SK-N-SH (cell line): ENCODE data around the gene NOTUM. TPM values are rescaled to one million over a fixed set of nuclear protein-coding genes. Genes with fewer than 3 reads are reported as not detected.
"Not testable (repeated sequence)": the region's sequence is repeated elsewhere in the genome, so short reads cannot be mapped to it uniquely, and the experiment has no call there.

Source experiments
- CTCF ChIA-PET: fragments of 300-600, 350-600 bp; formaldehyde crosslinking; extraction: SDS; loops from one replicate; lab custom pipeline; 2021; lab: Yijun Ruan, JAX
- POLR2A ChIA-PET: fragments of 350-600 bp; sonication (Branson Sonifier 250); formaldehyde crosslinking; extraction: SDS; loops from one replicate; lab custom pipeline; 2020; ENCODE audit warnings: antibody characterized with exemption, inconsistent platforms; lab: Yijun Ruan, JAX
- DNase-seq: peaks from one replicate; pipeline ENCODE4 v3.0.0; 2012
- H2AFZ ChIP-seq: fragments of 200-600 bp; sonication (generic); 2 replicates; pipeline ENCODE4 v1.8.1; 2016; ENCODE audit warnings: antibody characterized with exemption, mild to moderate bottlenecking, low read depth
- H3F3A ChIP-seq: fragments of 200-600 bp; sonication (generic); replicated peaks from 2 replicates; pipeline ENCODE3; 2016; ENCODE audit warnings: antibody characterized with exemption, mild to moderate bottlenecking; ENCODE audit not compliant: insufficient read depth
- H3K27ac ChIP-seq, 2 experiments: fragments of 200-500 bp in 1 of 2; fragments of 200-600 bp in 1 of 2; sonication (Bioruptor generic) in 1 of 2; sonication (generic), shearing (Covaris generic) in 1 of 2; 2 replicates each; pipeline versions ENCODE4 v1.5.1 to v1.6.1; 2014 to 2016; ENCODE audit warnings: low read depth in 2 of 2, inconsistent platforms in 1 of 2, low read length in 1 of 2, mild to moderate bottlenecking in 1 of 2, mixed read lengths in 1 of 2
- H3K27me3 ChIP-seq: fragments of 200-600 bp; sonication (generic), shearing (Covaris generic); 2 replicates; pipeline ENCODE4 v1.6.1; 2016; ENCODE audit warnings: mixed run types; ENCODE audit not compliant: insufficient read depth
- H3K36me3 ChIP-seq, 2 experiments: fragments of 200-500 bp in 1 of 2; fragments of 200-600 bp in 1 of 2; sonication (Bioruptor generic) in 1 of 2; sonication (generic) in 1 of 2; replicated peaks in 1 of 2; 2 replicates each; pipeline versions ENCODE3 to v1.5.1; 2014 to 2016; ENCODE audit warnings: low read length in 1 of 2, mild to moderate bottlenecking in 1 of 2; ENCODE audit not compliant: insufficient read depth in 2 of 2, control insufficient read depth in 1 of 2
- H3K4me1 ChIP-seq, 2 experiments: fragments of 200-500 bp in 1 of 2; fragments of 200-600 bp in 1 of 2; sonication (Bioruptor generic) in 1 of 2; sonication (generic), shearing (Covaris generic) in 1 of 2; 2 replicates each; pipeline versions ENCODE4 v1.5.1 to v1.6.1; 2014 to 2016; ENCODE audit warnings: low read depth in 1 of 2, low read length in 1 of 2, mixed run types in 1 of 2; ENCODE audit not compliant: insufficient read depth in 2 of 2, control insufficient read depth in 1 of 2
- H3K4me2 ChIP-seq: fragments of 200-600 bp; sonication (generic), shearing (Covaris generic); 2 replicates; pipeline ENCODE4 v1.6.1; 2017; ENCODE audit warnings: mixed run types
- H3K4me3 ChIP-seq, 2 experiments: fragments of 200-500 bp in 1 of 2; fragments of 200-600 bp in 1 of 2; sonication (Bioruptor generic) in 1 of 2; sonication (generic), shearing (Covaris generic) in 1 of 2; 2 replicates each; pipeline versions ENCODE4 v1.5.1 to v1.8.1; 2014 to 2016; ENCODE audit warnings: low read depth in 2 of 2, inconsistent platforms in 1 of 2, low read length in 1 of 2, mild to moderate bottlenecking in 1 of 2, mixed read lengths in 1 of 2, moderate library complexity in 1 of 2
- H3K79me2 ChIP-seq: fragments of 200-600 bp; sonication (generic); 2 replicates; pipeline ENCODE4 v1.8.1; 2017; ENCODE audit warnings: mild to moderate bottlenecking; ENCODE audit not compliant: insufficient read depth
- H3K9ac ChIP-seq: fragments of 200-600 bp; sonication (generic); 2 replicates; pipeline ENCODE4 v1.6.1; 2017; ENCODE audit warnings: mixed run types
- H3K9me2 ChIP-seq: fragments of 200-600 bp; sonication (generic); 2 replicates; pipeline ENCODE4 v1.6.1; 2017; ENCODE audit warnings: mixed run types
- H3K9me3 ChIP-seq: fragments of 200-600 bp; sonication (generic); 2 replicates; pipeline ENCODE4 v1.6.1; 2017; ENCODE audit warnings: mixed run types, mild to moderate bottlenecking, moderate library complexity
- H4K20me1 ChIP-seq: fragments of 200-600 bp; sonication (generic); 2 replicates; pipeline ENCODE4 v1.6.1; 2017; ENCODE audit warnings: mild to moderate bottlenecking, mixed run types; ENCODE audit not compliant: insufficient read depth
- CHD2 ChIP-seq: fragments of 150-350 bp; IDR thresholded peaks from 2 replicates; pipeline ENCODE4 v1.6.1; 2018; ENCODE audit warnings: low read length; ENCODE audit not compliant: partially characterized antibody
- ELF1 ChIP-seq: IDR thresholded peaks from 2 replicates; pipeline ENCODE4 v1.4.0; 2012
- EP300 ChIP-seq, 2 experiments: IDR thresholded peaks; 2 replicates each; pipeline versions ENCODE4 v1.4.0 to v1.6.1; 2012; ENCODE audit warnings: borderline replicate concordance in 1 of 2, low read depth in 1 of 2, low read length in 1 of 2
- JUND ChIP-seq: IDR thresholded peaks from 2 replicates; pipeline ENCODE4 v1.4.0; 2012
- MAX ChIP-seq: IDR thresholded peaks from 2 replicates; pipeline ENCODE4 v1.4.0; 2012; ENCODE audit warnings: low read depth
- MEF2A ChIP-seq: IDR thresholded peaks from 2 replicates; pipeline ENCODE4 v1.4.0; 2012; ENCODE audit warnings: low read depth, borderline replicate concordance
- NFIC ChIP-seq: IDR thresholded peaks from 2 replicates; pipeline ENCODE4 v1.4.0; 2012; ENCODE audit warnings: borderline replicate concordance
- PBX3 ChIP-seq: IDR thresholded peaks from 2 replicates; pipeline ENCODE4; 2012
- POLR2AphosphoS5 ChIP-seq: IDR thresholded peaks from 2 replicates; pipeline ENCODE4 v1.6.1; 2012; ENCODE audit warnings: low read depth, low read length
- RAD21 ChIP-seq: IDR thresholded peaks from 2 replicates; pipeline ENCODE4 v1.6.1; 2012; ENCODE audit warnings: mild to moderate bottlenecking, low read length
- RXRA ChIP-seq: IDR thresholded peaks from 2 replicates; pipeline ENCODE4 v1.4.0; 2012; ENCODE audit warnings: low read depth, mild to moderate bottlenecking, borderline replicate concordance
- SMC3 ChIP-seq: IDR thresholded peaks from 2 replicates; pipeline ENCODE4 v1.6.1; 2012; ENCODE audit warnings: low read depth, low read length, improper control_type of control experiment
- TAF1 ChIP-seq: IDR thresholded peaks from 2 replicates; pipeline ENCODE4 v1.6.1; 2012; ENCODE audit warnings: low read depth, mild to moderate bottlenecking, low read length, moderate library complexity, borderline replicate concordance
- TCF12 ChIP-seq: IDR thresholded peaks from 2 replicates; pipeline ENCODE4 v1.4.0; 2012
- TEAD4 ChIP-seq: IDR thresholded peaks from 2 replicates; pipeline ENCODE4 v1.4.0; 2012; ENCODE audit warnings: mild to moderate bottlenecking, borderline replicate concordance; ENCODE audit not compliant: insufficient read depth
- WGBS: methylation state at CpG from one replicate; pipeline ENCODE4 v1.1.6; 2017; ENCODE audit warnings: low lambda C conversion rate; 5-methylcytosine and 5-hydroxymethylcytosine counted together
- polyA plus RNA-seq, 3 experiments: library from polyadenylated mRNA; depleted of rRNA; stranded (reverse); fragments of >200 nt; gene quantifications; 2 replicates each; pipeline ENCODE4 v1.2.3, GENCODE V29; 2012
- TF ChIP-seq, protein P1 (sequence below): IDR thresholded peaks from 2 replicates; pipeline ENCODE4 v1.4.0; 2012; ENCODE audit warnings: low read depth, borderline replicate concordance
- TF ChIP-seq, protein P2 (sequence below): fragments of 150-350 bp; IDR thresholded peaks from 2 replicates; pipeline ENCODE4 v1.6.1; 2017; ENCODE audit warnings: antibody characterized with exemption, low read length, low read depth, borderline replicate concordance

Gene NOTUM
- polyA plus RNA-seq, 1 of the 3 experiments (the other 2 are of a cell fraction): 0.33 TPM

DNA sequence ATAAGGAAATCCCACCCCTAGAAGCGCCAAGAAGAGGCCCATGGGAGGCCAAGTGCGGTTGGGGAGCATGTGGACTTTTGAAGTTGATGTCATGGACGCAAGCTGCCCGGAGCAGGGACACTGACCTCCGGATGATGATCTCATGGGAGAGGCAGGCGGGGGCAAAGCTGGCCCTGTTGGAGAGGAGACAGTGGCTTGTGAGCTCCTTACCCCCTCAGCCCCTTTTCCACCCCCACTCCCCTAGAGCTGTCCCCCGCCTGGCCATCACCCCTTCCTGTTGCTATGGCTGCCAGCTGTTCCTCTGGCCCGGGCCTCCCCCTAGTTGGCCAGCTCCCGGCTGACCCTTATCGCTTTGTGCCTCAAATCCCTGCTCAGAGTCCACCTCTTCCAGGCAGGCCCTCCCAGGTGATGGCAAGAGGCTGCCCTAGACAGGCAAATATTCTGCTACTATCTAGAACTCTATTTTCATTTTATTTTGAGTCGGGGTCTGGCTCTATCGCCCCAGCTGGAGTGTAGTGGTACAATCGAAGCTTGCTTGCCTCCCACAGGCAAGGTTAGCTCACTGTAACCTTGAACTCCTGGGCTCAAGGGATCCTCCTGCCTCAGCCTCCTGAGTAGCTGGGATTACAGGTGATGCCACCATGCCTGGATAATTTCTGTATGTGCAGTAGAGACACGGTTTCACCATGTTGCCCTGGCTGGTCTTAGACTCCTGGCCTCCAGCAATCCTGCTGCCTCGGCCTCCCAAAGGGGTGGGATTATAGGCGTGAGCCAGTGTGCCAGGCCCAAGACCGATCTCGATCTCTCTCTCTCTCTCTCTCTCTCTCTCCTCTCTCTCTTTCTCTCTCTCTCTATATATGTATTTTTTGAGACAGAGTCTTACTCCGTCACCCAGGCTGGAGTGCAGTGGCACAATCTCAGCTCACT, 6.6 kb downstream of the NOTUM start:
- H3K9me2 ChIP-seq: no peaks in the 10 kb centered on the region
- TF ChIP-seq SMC3 (no peak), TCF12 (no peak), NFIC (no peak), MEF2A (no peak)
- POLR2A ChIA-PET: no interaction called here
- no peaks in the 10 kb centered on the region for H3K79me2 ChIP-seq
- H4K20me1 ChIP-seq: no peaks in the 10 kb centered on the region
- no peak overlapping the region for H3K27ac ChIP-seq
- H3K27me3 ChIP-seq: no peaks in the 10 kb centered on the region; the same call in 1 of the 2 replicates
- no peak overlapping the region for H3K9ac ChIP-seq
- no peak overlapping the region for H2AFZ ChIP-seq
- H3K4me2 ChIP-seq: no peak overlapping the region
- CTCF ChIA-PET: interaction anchor here (0.8 to 12.4 kb wide), 7 partner anchors 15 to 85 kb away, joined by 3 to 168 read pairs (median 5); partner anchors contain the start of genes CENPX, DCXR, LRRC45 and MAFG
- peaks cover 0 to 17% of the 10 kb centered on the region in 2 experiments; a peak in 1 of 4 replicates for H3K4me1 ChIP-seq
- no peak overlapping the region for H3K4me3 ChIP-seq
- 83% methylated on average over 14 of the region's 19 CpGs for WGBS
- DNase-seq: no peak
- no peaks in the 10 kb centered on the region for H3K9me3 ChIP-seq
- no peaks in the 10 kb centered on the region for H3F3A ChIP-seq
- H3K36me3 ChIP-seq: no peaks in the 10 kb centered on the region

GRCh38 chr17:81953443-81953842, 7.5 kb downstream of the NOTUM start:
- H3K9me2 ChIP-seq: not testable (repeated sequence)
- WGBS: 83% methylated on average over 5 of the region's 5 CpGs

DNA sequence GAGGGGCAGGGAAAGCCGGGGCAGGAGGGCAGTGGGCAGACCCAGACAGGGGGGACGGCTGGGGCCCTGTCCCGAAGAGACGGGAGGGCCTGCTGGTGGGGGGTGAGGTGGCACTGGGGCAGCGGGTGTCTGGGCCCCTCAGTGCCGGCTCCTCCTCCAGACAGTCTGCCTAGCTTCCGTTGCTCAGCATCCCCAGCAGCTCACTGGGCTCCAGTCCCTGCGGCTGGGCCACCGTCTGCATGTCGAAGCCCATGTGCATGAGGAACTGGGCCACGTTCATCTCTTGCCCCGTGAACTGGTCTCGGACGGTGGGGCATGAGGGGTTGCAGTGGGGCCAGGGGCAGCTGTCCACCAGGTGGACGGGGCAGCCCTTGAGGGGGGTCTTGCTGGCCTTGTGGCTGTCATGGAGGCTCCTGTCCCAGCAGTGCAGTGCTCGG, 8.2 kb downstream of the NOTUM start:
- Histone ChIP-seq H3F3A (no peaks in the 10 kb centered on the region), H4K20me1 (no peaks in the 10 kb centered on the region), H3K4me1 (peaks cover 0 to 14% of the 10 kb centered on the region in 2 experiments; a peak in 1 of 4 replicates), H3K4me2 (no peak overlapping the region), H3K36me3 (no peaks in the 10 kb centered on the region), H3K9me3 (no peaks in the 10 kb centered on the region), H2AFZ (no peak overlapping the region), H3K9ac (no peak overlapping the region), H3K9me2 (no peaks in the 10 kb centered on the region), H3K27me3 (no peaks in the 10 kb centered on the region), H3K27ac (no peak overlapping the region), H3K79me2 (no peaks in the 10 kb centered on the region), H3K4me3 (no peak overlapping the region)
- 87% methylated on average over 6 of the region's 16 CpGs for WGBS
- DNase-seq: no peak
- CTCF ChIA-PET: interaction anchor here (0.7 to 17.7 kb wide), 6 partner anchors 9 to 590 kb away, joined by 3 to 216 read pairs (median 8); partner anchors contain the start of genes CENPX, LRRC45, MAFG and NOTUM
- POLR2A ChIA-PET: interaction anchor here (0.8 kb wide), 1 partner anchor 70 kb away, joined by 3 read pairs; the partner anchor contains the start of genes CENPX and LRRC45
- TF ChIP-seq TEAD4 (no peak), JUND (no peak), POLR2AphosphoS5 (no peak), RXRA (no peak), EP300 (IDR thresholded peaks at IDR 0.05; ENCODE audit: borderline replicate concordance in 1 of 2, low read depth in 1 of 2, low read length in 1 of 2) (no peak), TAF1 (no peak), CHD2 (no peak), ELF1 (no peak), PBX3 (no peak), MAX (no peak), NFIC (no peak)
- TF ChIP-seq, protein P1, sequence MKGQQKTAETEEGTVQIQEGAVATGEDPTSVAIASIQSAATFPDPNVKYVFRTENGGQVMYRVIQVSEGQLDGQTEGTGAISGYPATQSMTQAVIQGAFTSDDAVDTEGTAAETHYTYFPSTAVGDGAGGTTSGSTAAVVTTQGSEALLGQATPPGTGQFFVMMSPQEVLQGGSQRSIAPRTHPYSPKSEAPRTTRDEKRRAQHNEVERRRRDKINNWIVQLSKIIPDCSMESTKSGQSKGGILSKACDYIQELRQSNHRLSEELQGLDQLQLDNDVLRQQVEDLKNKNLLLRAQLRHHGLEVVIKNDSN: no peak
- TF ChIP-seq, protein P2, sequence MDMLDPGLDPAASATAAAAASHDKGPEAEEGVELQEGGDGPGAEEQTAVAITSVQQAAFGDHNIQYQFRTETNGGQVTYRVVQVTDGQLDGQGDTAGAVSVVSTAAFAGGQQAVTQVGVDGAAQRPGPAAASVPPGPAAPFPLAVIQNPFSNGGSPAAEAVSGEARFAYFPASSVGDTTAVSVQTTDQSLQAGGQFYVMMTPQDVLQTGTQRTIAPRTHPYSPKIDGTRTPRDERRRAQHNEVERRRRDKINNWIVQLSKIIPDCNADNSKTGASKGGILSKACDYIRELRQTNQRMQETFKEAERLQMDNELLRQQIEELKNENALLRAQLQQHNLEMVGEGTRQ: no peak

More at GRCh38 chr17:81953443-81953842, 7.5 kb downstream of the NOTUM start:
- not testable (repeated sequence) for H3K9me3 ChIP-seq, H3K4me3 ChIP-seq, H3K36me3 ChIP-seq, H3F3A ChIP-seq, DNase-seq, H2AFZ ChIP-seq, H4K20me1 ChIP-seq, H3K27me3 ChIP-seq, H3K79me2 ChIP-seq, H3K9ac ChIP-seq, H3K4me2 ChIP-seq, H3K27ac ChIP-seq
- ChIA-PET CTCF (interaction anchor here (0.7 to 17.7 kb wide), 8 partner anchors 8 to 591 kb away, joined by 3 to 216 read pairs (median 5); partner anchors contain the start of genes CENPX, DCXR, LRRC45 and MAFG), POLR2A (interaction anchor here (0.8 kb wide), 1 partner anchor 70 kb away, joined by 3 read pairs; the partner anchor contains the start of genes CENPX and LRRC45)
- TF ChIP-seq RAD21: 0 out of 2 replicates have a peak, but pooled peaks have one; percentile 10
- peaks cover 0 to 13% of the 10 kb centered on the region in 2 experiments; a peak in 1 of 4 replicates for H3K4me1 ChIP-seq
